HAP-1 (cell line): ENCODE data around the gene SCFD2.
"Not testable (repeated sequence)": the region's sequence is repeated elsewhere in the genome, so short reads cannot be mapped to it uniquely, and the experiment has no call there.

Experiments
- DNase-seq, 2 experiments: peaks; one replicate each; pipeline ENCODE4 v3.0.0-alpha.2; 2016 to 2020; ENCODE audit warnings: low spot score in 2 of 2
- H3K27me3 ChIP-seq: fragments of 250-450 bp; sonication (Bioruptor Pico); 2 replicates; pipeline ENCODE4 v1.5.1; 2020; ENCODE audit warnings: low read depth, mild to moderate bottlenecking, moderate library complexity
- H3K36me3 ChIP-seq: fragments of 250-450 bp; sonication (Bioruptor Pico); replicated peaks from 2 replicates; pipeline ENCODE4 v1.5.1; 2020; ENCODE audit warnings: mild to moderate bottlenecking
- H3K4me1 ChIP-seq: fragments of 250-450 bp; sonication (Bioruptor Pico); 2 replicates; pipeline ENCODE4 v1.5.1; 2020; ENCODE audit warnings: mild to moderate bottlenecking
- H3K4me3 ChIP-seq: fragments of 250-450 bp; sonication (Bioruptor Pico); 2 replicates; pipeline ENCODE4 v1.5.1; 2020; ENCODE audit warnings: mild to moderate bottlenecking, moderate library complexity
- H3K9me3 ChIP-seq: fragments of 250-450 bp; sonication (Bioruptor Pico); 2 replicates; pipeline ENCODE4 v1.5.1; 2020; ENCODE audit warnings: mild to moderate bottlenecking, moderate library complexity
- in situ Hi-C: fragments of 300-500 bp; cut with MboI; formaldehyde crosslinking; loops from 3 replicates; pipeline ENCODE4 v1.14.3; 2020; ENCODE audit warnings: low sequenced_read_pairs, inconsistent platforms, mixed read lengths

Gene SCFD2

DNA sequence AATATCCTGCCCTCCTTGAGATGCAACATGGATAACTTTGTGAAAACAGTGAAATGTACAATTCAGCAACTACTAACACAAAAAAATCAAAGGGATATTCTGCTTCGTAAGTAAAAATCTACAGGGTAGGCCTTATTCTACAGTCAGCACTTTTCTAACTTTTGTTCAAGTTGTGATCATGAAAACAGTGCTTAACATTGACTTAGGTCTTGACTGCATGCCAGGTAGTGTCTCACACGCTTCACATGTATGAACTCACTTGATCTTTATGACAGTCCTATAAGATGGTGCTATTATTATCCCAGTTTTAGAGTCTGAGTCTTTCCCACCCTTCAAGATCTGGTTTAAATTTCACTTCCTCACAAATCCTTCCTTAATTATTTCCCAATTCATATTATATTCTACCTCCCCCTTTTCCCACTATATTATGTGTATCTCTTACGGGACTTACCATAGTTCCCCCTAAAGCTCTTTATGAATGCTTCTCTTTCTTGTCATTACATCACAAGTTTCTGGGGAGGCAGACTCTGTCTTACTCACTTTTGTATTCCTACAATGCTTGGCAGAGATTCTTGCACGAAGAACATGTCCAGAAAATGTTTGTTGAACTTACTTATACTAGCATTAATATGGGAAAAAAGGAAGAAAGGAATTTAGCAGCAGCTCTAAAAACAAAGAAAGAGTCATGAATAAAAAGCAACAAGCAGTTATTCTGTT is 179.8 kb downstream of the SCFD2 start:
- peaks cover 6% of the 10 kb centered on the region; the same call in 1 of the 2 replicates for H3K4me1 ChIP-seq
- in situ Hi-C loops: loop anchor here (25.0 kb wide), 1 partner anchor 174 kb away; no protein-coding TSS in a partner anchor
- DNase-seq: no peak
- H3K4me3 ChIP-seq: no peak overlapping the region
- no peaks in the 10 kb centered on the region for H3K27me3 ChIP-seq
- H3K36me3 ChIP-seq: no peaks in the 10 kb centered on the region
- no peaks in the 10 kb centered on the region for H3K9me3 ChIP-seq

DNA sequence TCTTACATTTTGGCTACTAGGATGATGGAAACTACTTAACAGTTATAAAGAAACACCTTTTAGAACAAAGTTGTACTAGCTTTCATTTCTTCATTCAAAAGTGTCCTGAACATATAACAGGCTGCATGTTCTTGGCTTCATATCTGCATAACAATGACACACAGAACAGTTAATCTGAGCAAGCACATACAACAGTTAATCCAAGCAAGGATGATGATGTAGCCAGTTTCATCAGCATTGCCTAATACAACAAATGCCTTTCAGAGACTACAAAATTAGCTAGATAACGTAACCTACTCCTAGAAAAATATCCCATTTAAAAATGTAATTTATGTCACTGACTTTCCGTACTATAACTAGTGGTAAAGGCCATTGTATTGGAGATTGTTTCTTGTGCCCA is 182.1 kb downstream of the SCFD2 start:
- DNase-seq: no peak
- no peak overlapping the region for H3K4me3 ChIP-seq
- no peaks in the 10 kb centered on the region for H3K27me3 ChIP-seq
- H3K36me3 ChIP-seq: no peaks in the 10 kb centered on the region
- H3K9me3 ChIP-seq: no peaks in the 10 kb centered on the region
- peaks cover 6% of the 10 kb centered on the region; the same call in 1 of the 2 replicates for H3K4me1 ChIP-seq
- in situ Hi-C loops: loop anchor here (25.0 kb wide), 1 partner anchor 171 kb away; no protein-coding TSS in a partner anchor

DNA sequence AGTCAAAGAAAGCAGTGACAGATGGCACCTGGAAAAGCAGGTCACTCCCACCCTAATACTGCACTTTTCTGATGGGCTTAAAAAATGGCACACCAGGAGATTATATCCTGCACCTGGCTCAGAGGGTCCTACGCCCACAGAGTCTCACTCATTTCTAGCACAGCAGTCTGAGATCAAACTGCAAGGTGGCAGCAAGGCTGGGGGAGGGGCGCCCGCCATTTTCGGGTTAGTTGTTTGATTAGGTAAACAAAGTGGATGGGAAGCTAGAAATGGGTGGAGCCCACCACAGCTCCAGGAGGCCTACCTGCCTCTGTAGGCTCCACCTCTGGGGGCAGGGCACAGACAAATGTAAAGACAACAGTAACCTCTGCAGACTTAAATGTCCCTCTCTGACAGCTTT is 188.1 kb downstream of the SCFD2 start:
- H3K36me3 ChIP-seq, H3K4me3 ChIP-seq, H3K9me3 ChIP-seq, H3K4me1 ChIP-seq, DNase-seq, H3K27me3 ChIP-seq: not testable (repeated sequence)
- in situ Hi-C loops: loop anchor here (25.0 kb wide), 1 partner anchor 165 kb away; no protein-coding TSS in a partner anchor

DNA sequence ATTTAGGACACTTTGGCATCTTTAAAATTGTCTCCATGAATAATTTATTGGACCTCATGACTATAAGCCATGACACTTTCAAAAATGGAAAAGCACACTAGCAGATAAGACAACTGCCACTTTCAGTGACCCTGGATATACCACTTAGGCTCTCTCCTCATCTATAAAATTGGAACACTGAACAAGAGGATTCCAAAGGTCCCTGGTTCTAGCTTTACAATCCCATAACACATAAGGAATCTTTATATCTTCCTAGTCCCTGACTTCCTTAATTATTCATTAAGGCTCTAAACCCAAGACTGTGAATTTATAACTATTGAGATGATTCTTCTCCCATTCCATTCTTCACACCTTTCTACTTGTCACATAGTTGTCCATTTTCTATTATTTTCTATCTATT is 190.2 kb downstream of the SCFD2 start:
- Histone ChIP-seq H3K9me3 (no peaks in the 10 kb centered on the region), H3K4me1 (no peaks in the 10 kb centered on the region), H3K4me3 (no peak overlapping the region), H3K27me3 (no peaks in the 10 kb centered on the region), H3K36me3 (no peaks in the 10 kb centered on the region)
- in situ Hi-C loops: loop anchor here (25.0 kb wide), 1 partner anchor 163 kb away; no protein-coding TSS in a partner anchor
- no peak for DNase-seq

DNA sequence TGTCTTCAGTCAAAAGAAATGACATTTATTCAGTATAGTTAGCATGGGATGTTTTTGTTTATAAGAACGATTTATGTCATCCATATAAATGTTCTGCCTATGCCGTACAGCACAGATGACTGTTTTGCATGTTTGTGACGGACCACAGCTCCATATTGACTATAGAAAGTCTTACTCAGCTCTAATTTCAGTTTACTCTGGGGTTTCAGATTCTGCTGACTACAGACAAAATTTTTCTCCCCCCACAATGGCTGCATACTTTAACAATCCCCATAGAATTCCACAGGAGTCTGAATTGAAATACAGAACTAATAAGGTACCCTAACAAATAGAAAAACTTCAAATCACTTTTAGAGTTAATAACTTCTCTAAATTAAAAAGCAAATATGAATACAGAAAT is 191.0 kb downstream of the SCFD2 start:
- H3K27me3 ChIP-seq: no peaks in the 10 kb centered on the region
- H3K4me1 ChIP-seq: no peaks in the 10 kb centered on the region
- H3K36me3 ChIP-seq: no peaks in the 10 kb centered on the region
- no peaks in the 10 kb centered on the region for H3K9me3 ChIP-seq
- in situ Hi-C loops: loop anchor here (25.0 kb wide), 1 partner anchor 163 kb away; no protein-coding TSS in a partner anchor
- H3K4me3 ChIP-seq: no peak overlapping the region
- no peak for DNase-seq

DNA sequence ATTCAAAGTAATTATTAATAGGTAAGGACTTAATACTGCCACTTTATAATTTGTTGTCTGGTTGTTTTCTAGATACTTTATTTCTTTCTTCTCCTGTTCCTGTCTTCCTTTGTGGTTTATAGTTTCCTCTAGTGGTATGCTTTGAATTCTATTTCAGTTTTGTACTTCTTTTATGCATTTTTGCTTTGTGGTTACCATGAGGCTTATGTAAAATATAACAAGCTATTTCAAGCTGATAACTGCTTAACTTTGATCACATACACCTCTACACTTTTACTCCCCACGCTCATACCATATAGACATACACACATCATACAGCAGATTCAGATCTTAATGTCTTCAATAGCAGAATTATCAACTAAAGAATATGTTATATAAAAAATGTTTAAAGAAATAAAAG is 192.3 kb downstream of the SCFD2 start:
- Histone ChIP-seq H3K4me3 (no peak overlapping the region), H3K4me1 (no peaks in the 10 kb centered on the region), H3K27me3 (no peaks in the 10 kb centered on the region), H3K36me3 (no peaks in the 10 kb centered on the region), H3K9me3 (no peaks in the 10 kb centered on the region)
- in situ Hi-C loops: no loop called here
- no peak for DNase-seq

DNA sequence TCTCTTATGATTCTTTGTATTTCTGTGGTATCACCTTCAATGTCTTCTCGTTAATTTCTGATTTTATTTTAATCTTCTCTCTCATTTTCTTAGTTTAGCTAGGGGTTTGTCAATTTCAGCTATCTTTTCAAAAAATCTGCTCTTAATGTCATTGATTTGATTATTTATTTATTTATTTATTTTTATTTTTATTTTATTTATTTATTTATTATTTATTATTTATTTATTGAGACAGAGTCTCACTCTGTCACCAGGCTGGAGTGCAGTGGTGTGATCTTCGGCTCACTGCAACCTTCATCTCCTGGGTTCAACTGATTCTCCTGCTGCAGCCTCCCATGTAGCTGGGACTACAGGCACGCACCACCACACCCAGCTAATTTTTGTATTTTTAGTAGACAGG is 194.1 kb downstream of the SCFD2 start:
- no peaks in the 10 kb centered on the region for H3K4me1 ChIP-seq
- H3K27me3 ChIP-seq: no peaks in the 10 kb centered on the region
- in situ Hi-C loops: no loop called here
- no peaks in the 10 kb centered on the region for H3K9me3 ChIP-seq
- no peak for DNase-seq
- H3K4me3 ChIP-seq: no peak overlapping the region
- no peaks in the 10 kb centered on the region for H3K36me3 ChIP-seq

DNA sequence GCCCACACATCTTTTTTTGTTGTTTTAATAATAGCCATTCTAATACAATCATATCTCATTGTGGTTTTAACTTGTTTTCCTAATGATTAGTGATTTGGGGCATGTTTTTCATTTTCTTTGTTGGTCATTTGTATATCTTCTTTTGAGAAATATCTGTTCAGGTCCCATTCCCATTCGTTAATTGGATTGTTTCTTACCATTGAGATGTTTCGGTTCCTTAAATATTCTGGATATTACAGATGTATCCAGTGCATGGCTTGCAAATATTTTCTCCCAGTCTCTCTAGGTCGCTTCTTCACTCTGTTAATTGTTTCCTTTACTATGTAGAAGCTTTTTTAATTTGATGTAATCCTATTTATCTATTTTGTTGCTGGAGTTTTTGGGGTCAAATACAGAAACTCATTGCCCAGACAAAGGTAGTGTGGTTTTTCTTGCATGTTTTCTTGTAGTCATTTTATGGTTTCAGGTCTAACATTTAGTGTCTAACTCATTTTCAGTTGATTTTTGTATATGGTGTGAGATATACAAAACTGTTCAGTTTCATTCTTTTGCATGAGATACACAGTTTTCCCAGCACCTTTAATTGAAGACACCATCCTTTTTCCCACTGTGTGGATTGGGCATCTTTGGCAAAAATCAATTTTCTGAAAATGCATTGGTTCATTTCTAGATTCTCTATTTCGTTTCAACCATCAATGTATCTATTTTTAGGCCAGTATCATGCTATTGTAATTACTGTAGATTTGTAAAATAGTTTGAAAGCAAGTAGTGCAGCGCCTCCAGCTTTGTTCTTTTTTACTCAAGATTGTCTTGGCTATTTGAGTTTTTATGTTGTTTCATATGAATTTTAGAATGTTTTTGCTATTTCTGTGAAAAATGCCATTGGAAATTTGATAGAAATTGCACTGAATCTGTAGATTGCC is 195.9 kb downstream of the SCFD2 start:
- Histone ChIP-seq H3K27me3 (no peaks in the 10 kb centered on the region), H3K36me3 (no peaks in the 10 kb centered on the region), H3K9me3 (no peaks in the 10 kb centered on the region), H3K4me1 (no peaks in the 10 kb centered on the region), H3K4me3 (no peak overlapping the region)
- in situ Hi-C loops: no loop called here
- DNase-seq: no peak

DNA sequence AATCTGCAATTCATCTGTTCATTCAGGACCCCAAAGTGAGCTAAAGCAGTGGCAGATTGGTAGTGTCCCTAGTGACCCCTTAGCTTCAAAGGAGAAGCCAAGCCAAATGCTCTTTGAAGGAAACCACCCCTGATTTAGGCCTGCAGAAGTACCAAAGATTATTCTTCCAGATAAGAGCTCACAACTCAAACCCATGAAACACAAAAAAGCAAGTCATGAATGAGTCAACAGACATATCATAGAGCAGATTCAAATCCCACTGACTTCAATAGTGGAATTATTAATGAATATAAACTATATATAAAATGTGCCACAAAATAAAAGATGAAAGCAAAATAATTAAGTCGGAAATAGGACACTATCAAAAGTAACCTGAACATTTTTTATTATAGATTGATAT is 197.6 kb downstream of the SCFD2 start:
- no peak for DNase-seq
- Histone ChIP-seq H3K4me3 (no peak overlapping the region), H3K36me3 (no peaks in the 10 kb centered on the region), H3K4me1 (no peaks in the 10 kb centered on the region), H3K9me3 (no peaks in the 10 kb centered on the region), H3K27me3 (no peaks in the 10 kb centered on the region)
- in situ Hi-C loops: no loop called here

DNA sequence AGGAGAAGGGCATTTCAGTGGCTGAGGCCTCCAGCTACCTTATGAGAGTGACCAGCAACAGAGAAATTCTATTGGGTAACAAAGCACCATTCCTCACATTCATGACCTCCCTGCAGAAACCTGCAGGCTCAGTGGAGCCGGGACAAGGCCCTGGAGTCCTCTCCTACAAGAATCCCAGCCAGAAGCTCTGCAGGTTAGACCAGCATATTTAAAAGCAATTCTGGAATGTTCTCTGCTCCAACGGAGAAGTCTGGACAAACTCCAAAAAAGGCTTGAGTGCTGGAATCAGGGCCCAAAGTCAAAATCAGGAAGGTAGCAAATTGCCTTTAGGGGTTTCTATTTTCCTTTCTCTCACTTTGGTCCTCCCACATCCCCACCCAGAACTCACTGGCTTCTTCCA is 202.9 kb downstream of the SCFD2 start:
- H3K36me3 ChIP-seq: no peaks in the 10 kb centered on the region
- DNase-seq: no peak
- no peaks in the 10 kb centered on the region for H3K9me3 ChIP-seq
- peaks cover 9% of the 10 kb centered on the region for H3K4me1 ChIP-seq
- in situ Hi-C loops: no loop called here
- H3K4me3 ChIP-seq: no peak overlapping the region
- H3K27me3 ChIP-seq: no peaks in the 10 kb centered on the region

DNA sequence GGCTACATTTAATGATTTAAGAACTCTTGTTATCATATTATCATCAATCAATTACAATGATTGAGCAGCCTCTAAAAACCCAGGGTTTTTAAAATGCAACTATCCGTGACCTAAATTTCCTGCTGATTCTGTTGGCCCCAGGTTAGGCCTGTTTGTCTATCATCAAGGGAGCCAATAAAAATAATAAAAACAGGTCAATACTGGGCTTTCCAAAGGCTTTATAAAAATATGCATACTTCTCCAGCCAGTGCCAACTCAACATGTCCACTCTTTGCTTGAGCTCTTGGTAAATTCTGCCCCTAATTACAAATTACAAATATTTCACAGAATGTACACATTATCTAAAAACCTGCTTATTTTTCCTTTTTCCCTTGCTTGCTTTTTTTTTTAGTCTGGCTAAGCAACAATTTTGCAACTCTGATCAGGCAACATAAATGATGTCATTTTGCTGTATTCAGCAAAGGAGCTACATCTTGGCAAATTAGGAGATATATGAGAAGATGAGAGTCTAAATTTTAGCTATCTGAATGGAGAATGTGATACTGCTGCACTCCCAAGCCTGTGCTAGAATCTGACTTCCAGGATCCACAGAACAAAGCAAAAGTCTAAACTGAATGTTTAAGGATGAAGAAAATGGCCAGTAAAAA is 204.0 kb downstream of the SCFD2 start:
- H3K4me1 ChIP-seq: peaks cover 9% of the 10 kb centered on the region
- H3K36me3 ChIP-seq: no peaks in the 10 kb centered on the region
- no peaks in the 10 kb centered on the region for H3K27me3 ChIP-seq
- DNase-seq: no peak
- H3K9me3 ChIP-seq: no peaks in the 10 kb centered on the region
- in situ Hi-C loops: no loop called here
- H3K4me3 ChIP-seq: no peak overlapping the region

DNA sequence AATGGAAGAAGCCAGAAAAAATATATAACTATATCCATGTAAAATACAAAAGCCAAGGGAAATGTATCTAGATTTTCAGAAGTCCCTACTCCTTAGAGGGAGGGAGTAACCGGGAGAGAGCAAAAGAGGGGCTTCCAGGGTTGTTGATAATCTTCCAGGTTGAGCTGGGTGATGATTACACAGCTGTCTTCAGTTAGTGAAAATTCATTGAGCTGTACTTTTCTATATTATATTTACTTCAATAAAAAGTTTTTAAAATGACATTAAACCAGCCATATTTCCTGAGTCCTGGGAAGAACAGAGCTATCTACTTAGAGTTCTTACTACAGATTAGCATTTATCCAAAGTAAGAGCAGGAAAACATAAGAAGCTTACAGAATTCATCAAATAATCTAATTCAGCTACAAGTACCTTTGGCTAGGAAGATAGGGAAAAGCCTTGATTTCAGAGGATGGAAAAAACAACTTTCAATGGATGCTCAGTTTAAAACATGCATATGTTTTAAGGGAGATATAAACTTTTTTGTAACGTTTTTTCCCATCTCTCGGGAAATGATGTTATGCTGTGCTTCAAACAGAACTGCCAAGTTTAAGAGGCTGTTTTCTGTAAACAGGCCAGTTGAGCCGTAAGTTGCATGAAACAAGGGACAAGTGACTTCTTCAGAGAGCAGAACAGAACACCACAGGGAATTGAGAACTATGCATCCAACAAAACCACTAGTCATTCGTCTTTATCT is 204.6 kb downstream of the SCFD2 start:
- H3K27me3 ChIP-seq: no peaks in the 10 kb centered on the region
- H3K36me3 ChIP-seq: no peaks in the 10 kb centered on the region
- DNase-seq: no peak
- no peak overlapping the region for H3K4me3 ChIP-seq
- peaks cover 9% of the 10 kb centered on the region for H3K4me1 ChIP-seq
- H3K9me3 ChIP-seq: no peaks in the 10 kb centered on the region
- in situ Hi-C loops: no loop called here

DNA sequence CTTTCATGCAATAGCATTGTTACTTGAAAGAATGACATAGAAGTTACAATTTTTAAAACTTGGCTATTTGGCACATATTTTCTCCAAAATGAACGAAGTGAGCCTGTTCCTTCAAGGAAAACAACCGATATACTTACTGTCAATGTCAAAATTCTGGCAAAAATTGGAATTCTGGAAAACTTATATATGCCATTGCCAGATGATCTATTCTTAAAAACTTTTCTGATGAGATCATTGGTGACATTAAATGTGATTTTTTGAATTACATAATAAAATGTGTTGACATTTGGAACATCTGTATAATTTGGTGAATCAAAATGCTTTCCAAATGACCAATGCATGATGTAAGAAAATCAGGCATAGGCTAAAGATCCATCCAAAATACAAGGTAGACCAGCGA is 209.0 kb downstream of the SCFD2 start:
- H3K9me3 ChIP-seq: no peaks in the 10 kb centered on the region
- H3K36me3 ChIP-seq: no peaks in the 10 kb centered on the region
- H3K4me1 ChIP-seq: peaks cover 9% of the 10 kb centered on the region
- in situ Hi-C loops: no loop called here
- no peak for DNase-seq
- H3K4me3 ChIP-seq: no peak overlapping the region
- H3K27me3 ChIP-seq: no peaks in the 10 kb centered on the region
